Mucosa of rectum (tissue), 2 donors: ENCODE results near the gene EME1.

Experiments
- H3K27ac ChIP-seq, 2 donors: one replicate each; pipeline ENCODE4 v1.7.0; 2013; ENCODE audit warnings: inconsistent platforms in 2 of 2, low read depth in 2 of 2, low read length in 2 of 2
- H3K27me3 ChIP-seq, 2 donors: one replicate each; pipeline ENCODE4 v1.7.0; 2013; ENCODE audit warnings: low read length in 2 of 2; ENCODE audit not compliant: control insufficient read depth in 2 of 2, insufficient read depth in 2 of 2
- H3K36me3 ChIP-seq, 2 donors: one replicate each; pipeline ENCODE4 v1.7.0; 2013; ENCODE audit warnings: low read length in 2 of 2; ENCODE audit not compliant: control insufficient read depth in 2 of 2, insufficient read depth in 2 of 2
- H3K4me1 ChIP-seq, 2 donors: one replicate each; pipeline ENCODE4 v1.7.0; 2013; ENCODE audit warnings: low read length in 2 of 2, mild to moderate bottlenecking in 1 of 2; ENCODE audit not compliant: control insufficient read depth in 2 of 2, insufficient read depth in 2 of 2
- H3K4me3 ChIP-seq, 2 donors: one replicate each; pipeline ENCODE4 v1.7.0; 2013; ENCODE audit warnings: low read length in 2 of 2
- H3K9ac ChIP-seq, 2 donors: one replicate each; pipeline ENCODE4 v1.7.0; 2013; ENCODE audit warnings: low read length in 2 of 2, low read depth in 1 of 2, mild to moderate bottlenecking in 1 of 2
- H3K9me3 ChIP-seq, 2 donors: one replicate each; pipeline ENCODE4 v1.7.0; 2013; ENCODE audit warnings: low read length in 2 of 2; ENCODE audit not compliant: control insufficient read depth in 2 of 2
- donor health status: healthy.
- donor health status: Normal muscosa, but diverticular disease.

EME1 gene

GRCh38 chr17:50355701-50356341 lies 17.2 kb upstream of the EME1 start:
- Histone ChIP-seq H3K9ac (no peak overlapping the region), H3K27ac (no peak overlapping the region), H3K9me3 (no peaks in the 10 kb centered on the region), H3K4me1 (no peaks in the 10 kb centered on the region), H3K36me3 (peaks cover 45 to 46% of the 10 kb centered on the region in 2 donors), H3K27me3 (no peaks in the 10 kb centered on the region), H3K4me3 (no peak overlapping the region)

DNA sequence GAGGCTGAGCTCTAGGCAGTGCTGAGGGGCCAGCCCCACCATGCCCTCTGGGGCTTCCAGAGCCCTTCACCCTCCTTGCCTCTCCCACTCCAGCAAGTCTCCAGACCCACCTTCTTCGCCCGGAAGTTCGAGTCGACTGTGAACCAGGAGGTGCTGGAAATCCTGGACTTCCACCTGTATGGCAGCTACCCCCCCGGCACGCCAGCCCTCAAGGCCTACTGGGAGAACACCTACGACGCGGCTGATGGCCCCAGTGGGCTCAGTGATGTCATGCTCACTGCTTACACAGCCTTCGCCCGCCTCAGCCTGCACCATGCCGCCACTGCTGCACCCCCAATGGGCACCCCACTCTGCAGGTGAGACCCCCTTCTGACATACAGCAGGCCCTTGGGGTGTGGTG lies 16.6 kb upstream of the EME1 start:
- H3K27me3 ChIP-seq = no peaks in the 10 kb centered on the region
- no peak overlapping the region for H3K9ac ChIP-seq
- no peaks in the 10 kb centered on the region for H3K9me3 ChIP-seq
- no peak overlapping the region for H3K27ac ChIP-seq
- H3K4me1 ChIP-seq = no peaks in the 10 kb centered on the region
- H3K36me3 ChIP-seq = peaks cover 45 to 46% of the 10 kb centered on the region in 2 donors
- H3K4me3 ChIP-seq = no peak overlapping the region

DNA sequence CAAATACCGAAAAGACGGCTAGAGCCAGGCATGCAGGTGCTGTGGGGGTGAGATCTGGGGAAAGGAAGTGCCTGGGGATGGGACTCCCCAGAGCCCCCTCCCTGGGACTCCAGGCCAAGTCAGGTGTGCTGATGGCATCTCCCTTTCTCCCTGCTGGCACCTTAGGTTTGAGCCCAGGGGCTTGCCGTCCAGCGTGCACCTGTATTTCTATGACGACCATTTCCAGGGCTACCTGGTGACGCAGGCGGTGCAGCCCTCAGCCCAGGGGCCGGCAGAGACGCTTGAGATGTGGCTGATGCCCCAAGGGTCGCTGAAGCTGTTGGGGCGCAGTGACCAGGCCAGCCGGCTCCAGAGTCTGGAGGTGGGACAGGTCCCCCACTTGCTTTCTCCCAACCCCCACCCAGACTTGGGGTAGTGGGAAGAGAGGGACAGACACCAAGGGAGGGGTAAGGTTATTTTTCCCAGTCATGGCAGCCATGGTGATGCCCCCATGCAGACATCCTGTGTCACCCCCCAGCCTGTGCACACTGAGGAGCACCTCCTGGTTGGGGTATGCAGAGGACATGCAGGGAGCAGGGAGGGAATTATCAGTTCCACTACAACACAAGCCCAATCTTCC lies 16.0 kb upstream of the EME1 start:
- Histone ChIP-seq H3K9me3 (no peaks in the 10 kb centered on the region), H3K9ac (no peak overlapping the region)

GRCh38 chr17:50358177-50358576 lies 14.9 kb upstream of the EME1 start:
- Histone ChIP-seq H3K4me1 (peaks cover 0 to 4% of the 10 kb centered on the region in 2 donors), H3K9me3 (no peaks in the 10 kb centered on the region), H3K36me3 (peaks cover 45 to 47% of the 10 kb centered on the region in 2 donors), H3K9ac (no peak overlapping the region), H3K27me3 (no peaks in the 10 kb centered on the region), H3K27ac (no peak overlapping the region), H3K4me3 (no peak overlapping the region)

More for the DNA sequence above, 16.0 kb upstream of the EME1 start:
- Histone ChIP-seq H3K4me1 (no peaks in the 10 kb centered on the region), H3K36me3 (peaks cover 45 to 47% of the 10 kb centered on the region in 2 donors), H3K27ac (no peak overlapping the region), H3K4me3 (no peak overlapping the region), H3K27me3 (no peaks in the 10 kb centered on the region)

- peaks cover 40 to 46% of the 10 kb centered on the region in 2 donors for H3K36me3 ChIP-seq
- H3K4me3 ChIP-seq = no peak overlapping the region
- no peak overlapping the region for H3K9ac ChIP-seq
- no peaks in the 10 kb centered on the region for H3K9me3 ChIP-seq
- peaks cover 0 to 4% of the 10 kb centered on the region in 2 donors for H3K4me1 ChIP-seq
- no peaks in the 10 kb centered on the region for H3K27me3 ChIP-seq
- no peak overlapping the region for H3K27ac ChIP-seq
Measured at GRCh38 chr17:50359005-50359699, 13.9 kb upstream of the EME1 start.

DNA sequence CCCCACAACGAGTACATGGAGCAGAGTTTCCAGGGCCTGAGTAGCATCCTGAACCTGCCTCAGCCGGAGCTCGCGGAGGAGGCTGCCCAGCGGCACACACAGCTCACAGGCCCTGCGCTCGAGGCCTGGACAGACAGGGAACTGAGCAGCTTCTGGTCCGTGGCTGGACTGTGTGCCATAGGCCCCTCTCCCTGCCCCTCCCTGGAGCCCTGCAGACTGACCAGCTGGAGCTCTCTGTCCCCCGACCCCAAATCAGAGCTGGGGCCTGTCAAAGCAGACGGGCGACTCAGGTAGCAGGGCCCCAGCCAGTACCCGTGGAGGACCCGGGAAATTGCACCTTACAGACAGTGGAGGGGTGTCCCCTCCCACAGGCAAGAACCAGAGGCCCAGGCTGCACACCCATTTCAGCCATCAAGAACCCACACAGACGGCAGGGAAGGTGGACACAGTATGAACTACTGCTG lies 13.0 kb upstream of the EME1 start:
- H3K4me3 ChIP-seq = no peak overlapping the region
- H3K36me3 ChIP-seq = peaks cover 32 to 43% of the 10 kb centered on the region in 2 donors
- H3K4me1 ChIP-seq = peaks cover 0 to 4% of the 10 kb centered on the region in 2 donors
- no peak overlapping the region for H3K9ac ChIP-seq
- no peaks in the 10 kb centered on the region for H3K9me3 ChIP-seq
- H3K27me3 ChIP-seq = no peaks in the 10 kb centered on the region
- H3K27ac ChIP-seq = no peak overlapping the region

- Histone ChIP-seq H3K9ac (no peak overlapping the region), H3K36me3 (peaks cover 31 to 45% of the 10 kb centered on the region in 2 donors), H3K4me3 (no peak overlapping the region), H3K9me3 (no peaks in the 10 kb centered on the region), H3K27me3 (no peaks in the 10 kb centered on the region), H3K27ac (no peak overlapping the region), H3K4me1 (peaks cover 0 to 4% of the 10 kb centered on the region in 2 donors)
Measured at GRCh38 chr17:50360486-50361115, 12.4 kb upstream of the EME1 start.

- Histone ChIP-seq H3K4me3 (no peak overlapping the region), H3K27ac (no peak overlapping the region), H3K27me3 (no peaks in the 10 kb centered on the region), H3K9me3 (no peaks in the 10 kb centered on the region), H3K36me3 (peaks cover 30 to 44% of the 10 kb centered on the region in 2 donors), H3K4me1 (peaks cover 0 to 4% of the 10 kb centered on the region in 2 donors), H3K9ac (no peak overlapping the region)
Measured at GRCh38 chr17:50361561-50362480, 11.2 kb upstream of the EME1 start.

GRCh38 chr17:50362661-50363060 lies 10.4 kb upstream of the EME1 start:
- Histone ChIP-seq H3K27ac (no peak overlapping the region), H3K4me3 (no peak overlapping the region), H3K27me3 (no peaks in the 10 kb centered on the region), H3K9ac (no peak overlapping the region), H3K36me3 (peaks cover 38 to 47% of the 10 kb centered on the region in 2 donors), H3K9me3 (no peaks in the 10 kb centered on the region), H3K4me1 (peaks cover 0 to 4% of the 10 kb centered on the region in 2 donors)
